Natural killer cell (primary cell): ENCODE data around the gene KCNC1. TPM values are rescaled to one million over a fixed set of nuclear protein-coding genes. Genes with fewer than 3 reads are reported as not detected.

Source experiments
- ATAC-seq, 3 donors: fragments of 150-1000 bp in 2 of 3; fragments of 200-7000 bp in 1 of 3; cut with Tn5 transposase; 1 replicate in 1 of 3; 2 replicates in 2 of 3; pipeline ENCODE4 v1.10.0; 2021; ENCODE audit warnings: mild to moderate bottlenecking in 2 of 3, moderate library complexity in 2 of 3
- DNase-seq, 2 donors: peaks; one replicate each; pipeline versions ENCODE4 v3.0.0 to v3.0.0-alpha.2; 2013 to 2021; ENCODE audit warnings: mixed read lengths in 1 of 2
- H3K27ac ChIP-seq: one replicate; pipeline ENCODE4 v1.5.1; 2013; ENCODE audit warnings: mild to moderate bottlenecking, low read length
- H3K27me3 ChIP-seq: one replicate; pipeline ENCODE4 v1.6.1; 2013; ENCODE audit warnings: low read length; ENCODE audit not compliant: control insufficient read depth, insufficient read depth
- H3K36me3 ChIP-seq: one replicate; pipeline ENCODE4 v1.6.1; 2013; ENCODE audit warnings: low read length; ENCODE audit not compliant: control insufficient read depth, insufficient read depth
- H3K4me1 ChIP-seq: one replicate; pipeline ENCODE4 v1.6.1; 2013; ENCODE audit warnings: low read length; ENCODE audit not compliant: control insufficient read depth, insufficient read depth
- H3K4me3 ChIP-seq: one replicate; pipeline ENCODE4 v1.5.1; 2013; ENCODE audit warnings: low read length
- H3K9me3 ChIP-seq: one replicate; pipeline ENCODE4 v1.6.1; 2013; ENCODE audit warnings: low read length; ENCODE audit not compliant: control insufficient read depth, insufficient read depth
- H3K27ac Mint-ChIP-seq, 2 donors: one replicate each; pipeline ENCODE4 v1.8.0; 2022; ENCODE audit warnings: mild to moderate bottlenecking in 2 of 2, mixed read lengths in 2 of 2, moderate library complexity in 1 of 2
- H3K27me3 Mint-ChIP-seq, 2 donors: one replicate each; pipeline ENCODE4 v1.8.0; 2022; ENCODE audit warnings: low read depth in 2 of 2, mixed read lengths in 2 of 2
- H3K36me3 Mint-ChIP-seq: one replicate; pipeline ENCODE4 v1.8.0; 2022; ENCODE audit warnings: mixed read lengths
- H3K4me1 Mint-ChIP-seq, 2 donors: one replicate each; pipeline ENCODE4 v1.8.0; 2022; ENCODE audit warnings: mixed read lengths in 2 of 2
- H3K4me3 Mint-ChIP-seq: one replicate; pipeline ENCODE4 v1.8.0; 2022; ENCODE audit warnings: mild to moderate bottlenecking, moderate library complexity, mixed read lengths
- H3K9me3 Mint-ChIP-seq, 2 donors: one replicate each; pipeline ENCODE4 v1.8.0; 2022; ENCODE audit warnings: mixed read lengths in 2 of 2
- WGBS: methylation state at CpG from one replicate; pipeline ENCODE4 v1.1.7; 2013; ENCODE audit warnings: missing lambda C conversion rate; ENCODE audit not compliant: insufficient coverage; 5-methylcytosine and 5-hydroxymethylcytosine counted together
- intact Hi-C: fragments of 100-400 bp; cut with micrococcal nuclease; formaldehyde crosslinking; loops from one replicate; pipeline ENCODE4 v1.14.2; 2022
- total RNA-seq, 4 donors: library from RNA; stranded (reverse); fragments of 120-200 nt in 1 of 4; gene quantifications; one replicate each; pipeline versions ENCODE4 v1.2.3 to v1.2.4, GENCODE V29; 2013 to 2022
- TF ChIP-seq, protein P1 (sequence below): fragments of 200-600 bp; IDR thresholded peaks from one replicate; pipeline ENCODE4 v1.8.0; 2022; ENCODE audit warnings: antibody characterized with exemption

KCNC1 gene
- total RNA-seq, 3 donors from 2014 or later (not counting 1 experiment from before 2014, with no cell fraction given), result not detected

DNA sequence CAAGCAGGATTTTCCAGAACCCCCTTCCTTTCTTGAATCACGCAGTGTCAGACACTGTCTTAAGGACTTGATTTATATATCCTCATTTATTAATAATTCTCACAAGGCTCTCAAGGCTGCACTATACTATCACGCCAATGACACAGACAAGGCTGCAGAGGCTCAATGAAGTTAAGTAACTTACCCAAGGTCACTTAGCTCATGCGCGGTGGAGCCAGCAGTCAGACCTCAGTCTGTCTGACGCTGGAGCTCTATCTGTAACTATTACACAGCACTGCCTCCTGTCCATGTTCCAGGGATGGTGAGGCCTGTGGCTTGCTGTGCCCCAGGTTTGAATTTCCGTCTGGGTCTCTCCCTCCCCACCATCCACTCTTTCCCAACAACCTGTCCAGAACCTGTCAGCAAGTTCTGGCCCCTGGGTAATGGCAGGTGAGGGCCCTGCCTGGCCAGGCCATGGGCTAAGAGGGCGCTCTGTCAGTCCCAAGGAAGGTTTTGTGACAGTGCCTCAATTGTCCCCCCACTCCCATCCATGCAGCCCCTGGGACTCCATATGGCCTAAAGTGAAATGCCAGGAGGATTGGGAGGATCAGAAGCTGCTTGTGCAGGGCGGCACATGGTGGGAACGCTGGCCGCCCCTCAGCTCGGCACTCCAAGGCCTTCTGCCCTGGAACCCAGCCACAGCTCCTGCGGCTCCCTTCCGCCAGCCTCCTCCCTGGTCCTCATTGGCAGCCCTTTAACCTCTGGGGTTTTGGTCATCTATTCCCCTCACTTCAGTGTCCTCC, 8.6 kb downstream of the KCNC1 start:
- Histone ChIP-seq H3K4me1 (no peaks in the 10 kb centered on the region), H3K27ac (no peak overlapping the region), H3K36me3 (no peaks in the 10 kb centered on the region), H3K27me3 (no peaks in the 10 kb centered on the region), H3K9me3 (no peaks in the 10 kb centered on the region), H3K4me3 (no peak overlapping the region)
- intact Hi-C loops, result no loop called here
- no peaks in the 10 kb centered on the region for H3K9me3 Mint-ChIP-seq
- H3K36me3 Mint-ChIP-seq, result no peaks in the 10 kb centered on the region
- no peak overlapping the region for H3K27ac Mint-ChIP-seq
- no peak overlapping the region for H3K4me3 Mint-ChIP-seq
- DNase-seq, result no peak
- no peaks in the 10 kb centered on the region for H3K4me1 Mint-ChIP-seq
- H3K27me3 Mint-ChIP-seq, result peaks cover 0 to 20% of the 10 kb centered on the region in 2 donors
- WGBS, result 90% methylated on average over 13 of the region's 13 CpGs
- no peak for ATAC-seq
- TF ChIP-seq, protein P1, sequence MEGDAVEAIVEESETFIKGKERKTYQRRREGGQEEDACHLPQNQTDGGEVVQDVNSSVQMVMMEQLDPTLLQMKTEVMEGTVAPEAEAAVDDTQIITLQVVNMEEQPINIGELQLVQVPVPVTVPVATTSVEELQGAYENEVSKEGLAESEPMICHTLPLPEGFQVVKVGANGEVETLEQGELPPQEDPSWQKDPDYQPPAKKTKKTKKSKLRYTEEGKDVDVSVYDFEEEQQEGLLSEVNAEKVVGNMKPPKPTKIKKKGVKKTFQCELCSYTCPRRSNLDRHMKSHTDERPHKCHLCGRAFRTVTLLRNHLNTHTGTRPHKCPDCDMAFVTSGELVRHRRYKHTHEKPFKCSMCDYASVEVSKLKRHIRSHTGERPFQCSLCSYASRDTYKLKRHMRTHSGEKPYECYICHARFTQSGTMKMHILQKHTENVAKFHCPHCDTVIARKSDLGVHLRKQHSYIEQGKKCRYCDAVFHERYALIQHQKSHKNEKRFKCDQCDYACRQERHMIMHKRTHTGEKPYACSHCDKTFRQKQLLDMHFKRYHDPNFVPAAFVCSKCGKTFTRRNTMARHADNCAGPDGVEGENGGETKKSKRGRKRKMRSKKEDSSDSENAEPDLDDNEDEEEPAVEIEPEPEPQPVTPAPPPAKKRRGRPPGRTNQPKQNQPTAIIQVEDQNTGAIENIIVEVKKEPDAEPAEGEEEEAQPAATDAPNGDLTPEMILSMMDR, result no peak

DNA sequence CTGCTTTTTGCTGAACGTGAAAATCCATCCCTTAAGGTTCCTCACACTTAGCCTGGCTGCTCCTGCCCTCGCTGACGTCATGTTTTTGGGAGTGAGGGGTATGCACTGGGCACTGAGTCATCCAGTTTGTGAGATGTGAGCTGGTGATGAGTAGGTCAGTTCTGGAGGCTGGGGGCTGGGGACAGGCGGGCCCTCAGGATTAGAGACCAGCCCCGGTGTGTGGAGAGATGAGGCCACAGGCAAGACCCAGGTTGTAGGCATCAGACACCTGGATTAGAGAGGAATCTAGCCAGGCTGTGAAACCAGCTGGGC, 9.2 kb downstream of the KCNC1 start:
- Histone ChIP-seq H3K4me3 (no peak overlapping the region), H3K27me3 (no peaks in the 10 kb centered on the region), H3K9me3 (no peaks in the 10 kb centered on the region), H3K4me1 (no peaks in the 10 kb centered on the region), H3K27ac (no peak overlapping the region), H3K36me3 (no peaks in the 10 kb centered on the region)
- no peak for ATAC-seq
- intact Hi-C loops, result no loop called here
- Mint-ChIP-seq H3K4me3 (no peak overlapping the region), H3K9me3 (no peaks in the 10 kb centered on the region), H3K4me1 (no peaks in the 10 kb centered on the region), H3K27me3 (peaks cover 0 to 20% of the 10 kb centered on the region in 2 donors), H3K36me3 (no peaks in the 10 kb centered on the region), H3K27ac (no peak overlapping the region)
- WGBS, result 72% methylated on average over 5 of the region's 5 CpGs
- TF ChIP-seq, protein P1, result no peak
- DNase-seq, result no peak

DNA sequence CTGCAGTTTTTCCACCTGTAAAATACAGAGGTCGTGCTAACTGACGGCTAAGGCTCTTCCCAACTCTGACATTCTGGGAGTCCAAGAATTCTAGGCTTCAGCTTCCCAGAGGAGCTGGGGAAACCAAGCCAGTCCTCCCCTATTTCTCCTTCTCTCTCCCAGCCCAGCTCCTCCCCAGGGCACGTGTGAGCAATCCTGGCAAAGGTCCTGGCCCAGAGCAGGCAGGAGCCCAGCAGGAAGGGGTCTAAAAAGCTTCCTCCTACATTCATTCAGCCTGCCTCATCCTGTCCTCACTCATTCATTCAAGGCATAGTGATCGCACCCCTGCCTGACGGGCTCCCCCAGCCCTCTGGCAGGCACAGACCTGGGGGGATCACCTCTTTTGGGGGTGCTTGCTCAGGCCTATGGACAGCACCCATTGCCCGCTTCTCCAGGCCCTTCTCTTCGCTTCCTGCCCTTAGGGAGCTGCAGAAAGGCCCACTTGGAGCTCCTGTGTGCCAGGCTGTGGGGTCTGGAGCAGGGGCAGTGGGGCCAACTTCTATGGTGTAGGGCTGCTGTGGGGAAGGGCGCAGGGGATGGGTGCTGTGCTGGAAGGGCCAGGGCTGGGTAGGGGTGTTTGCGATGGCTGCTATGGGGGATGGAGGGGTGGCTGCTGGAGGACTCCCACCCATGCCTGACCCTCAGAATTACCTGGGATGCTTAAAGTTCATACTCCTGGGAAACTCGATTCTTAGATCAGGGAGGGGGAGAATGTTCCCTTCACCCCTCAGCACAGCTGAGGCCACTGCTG, 9.8 kb downstream of the KCNC1 start:
- H3K4me3 Mint-ChIP-seq, result no peak overlapping the region
- no peaks in the 10 kb centered on the region for H3K9me3 ChIP-seq
- H3K36me3 ChIP-seq, result no peaks in the 10 kb centered on the region
- H3K36me3 Mint-ChIP-seq, result no peaks in the 10 kb centered on the region
- H3K4me1 Mint-ChIP-seq, result no peaks in the 10 kb centered on the region
- intact Hi-C loops, result no loop called here
- H3K4me3 ChIP-seq, result no peak overlapping the region
- DNase-seq (no peak), ATAC-seq (no peak)
- H3K4me1 ChIP-seq, result no peaks in the 10 kb centered on the region
- H3K27ac ChIP-seq, result no peak overlapping the region
- 70% methylated on average over 10 of the region's 10 CpGs for WGBS
- peaks cover 0 to 20% of the 10 kb centered on the region in 2 donors for H3K27me3 Mint-ChIP-seq
- no peaks in the 10 kb centered on the region for H3K27me3 ChIP-seq
- no peaks in the 10 kb centered on the region for H3K9me3 Mint-ChIP-seq
- no peak overlapping the region for H3K27ac Mint-ChIP-seq
- TF ChIP-seq, protein P1, result no peak
